GM23338 (cell line): ENCODE measurements around the gene DTNB.

Experiments used
- CREB1 ChIP-seq: fragments of 250-450 bp; sonication (Bioruptor Pico); IDR thresholded peaks from 2 replicates; pipeline ENCODE4 v1.5.0; 2020; ENCODE audit warnings: low read depth, mild to moderate bottlenecking, moderate library complexity
- CTCF ChIP-seq, 2 experiments: fragments of 200-600 bp in 1 of 2; sonication (generic) in 1 of 2; conservative IDR thresholded peaks; 2 replicates each; pipeline versions ENCODE4 v1.5.1 to v1.6.1; 2016 to 2017; ENCODE audit warnings: antibody characterized with exemption in 2 of 2, low read depth in 2 of 2, mild to moderate bottlenecking in 2 of 2, moderate library complexity in 1 of 2
- EZH2 ChIP-seq: fragments of 200-600 bp; sonication (generic); IDR thresholded peaks from one replicate; pipeline ENCODE4 v1.8.0; 2017; ENCODE audit warnings: antibody characterized with exemption, mild to moderate bottlenecking, low read depth; ENCODE audit not compliant: unreplicated experiment
- EZH2phosphoT487 ChIP-seq: fragments of 200-600 bp; sonication (generic); IDR thresholded peaks from one replicate; pipeline ENCODE4 v1.8.1; 2018; ENCODE audit warnings: antibody characterized with exemption; ENCODE audit not compliant: unreplicated experiment
- JUNB ChIP-seq: IDR thresholded peaks from one replicate; pipeline ENCODE4 v1.6.1; 2016; ENCODE audit warnings: antibody characterized with exemption; ENCODE audit not compliant: unreplicated experiment
- NANOG ChIP-seq: IDR thresholded peaks from 2 replicates; pipeline ENCODE4 v1.6.1; 2016; ENCODE audit warnings: antibody characterized with exemption, borderline replicate concordance
- POLR2AphosphoS5 ChIP-seq: IDR thresholded peaks from 2 replicates; pipeline ENCODE4 v1.6.1; 2016; ENCODE audit warnings: antibody characterized with exemption, low read depth
- REST ChIP-seq: IDR thresholded peaks from one replicate; pipeline ENCODE4 v1.6.1; 2018; ENCODE audit warnings: antibody characterized with exemption; ENCODE audit not compliant: unreplicated experiment
- STAT1 ChIP-seq: IDR thresholded peaks from one replicate; pipeline ENCODE4 v1.6.1; 2016; ENCODE audit warnings: antibody characterized with exemption; ENCODE audit not compliant: unreplicated experiment
- ZNF114 ChIP-seq: fragments of 250-450 bp; sonication (Bioruptor Pico); IDR thresholded peaks from 2 replicates; pipeline ENCODE4 v1.5.0; 2020; ENCODE audit warnings: mild to moderate bottlenecking, moderate library complexity

GRCh38 chr2:25505622-25506021 lies 167.8 kb downstream of the DTNB start:
- no peak for TF ChIP-seq EZH2
- no peak for TF ChIP-seq CTCF (conservative IDR thresholded peaks at IDR 0.05; ENCODE audit: low read depth in 2 of 2)
- TF ChIP-seq REST, result no peak
- TF ChIP-seq POLR2AphosphoS5, result no peak
- no peak for TF ChIP-seq CREB1 (CRISPR knock-in tag)
- no peak for TF ChIP-seq STAT1
- TF ChIP-seq NANOG, result no peak
- TF ChIP-seq EZH2phosphoT487, result no peak
- TF ChIP-seq ZNF114, result no peak
- no peak for TF ChIP-seq JUNB
